GM23338 (cell line): ENCODE measurements around the gene RPH3AL.

Experiments
- CTCF ChIP-seq, 2 experiments: fragments of 200-600 bp in 1 of 2; sonication (generic) in 1 of 2; conservative IDR thresholded peaks; 2 replicates each; pipeline versions ENCODE4 v1.5.1 to v1.6.1; 2016 to 2017; ENCODE audit warnings: antibody characterized with exemption in 2 of 2, low read depth in 2 of 2, mild to moderate bottlenecking in 2 of 2, moderate library complexity in 1 of 2
- ETS1 ChIP-seq: IDR thresholded peaks from 2 replicates; pipeline ENCODE4 v1.6.1; 2016; ENCODE audit warnings: antibody characterized with exemption
- EZH2 ChIP-seq: fragments of 200-600 bp; sonication (generic); IDR thresholded peaks from one replicate; pipeline ENCODE4 v1.8.0; 2017; ENCODE audit warnings: antibody characterized with exemption, mild to moderate bottlenecking, low read depth; ENCODE audit not compliant: unreplicated experiment
- EZH2phosphoT487 ChIP-seq: fragments of 200-600 bp; sonication (generic); IDR thresholded peaks from one replicate; pipeline ENCODE4 v1.8.1; 2018; ENCODE audit warnings: antibody characterized with exemption; ENCODE audit not compliant: unreplicated experiment
- ZNF114 ChIP-seq: fragments of 250-450 bp; sonication (Bioruptor Pico); IDR thresholded peaks from 2 replicates; pipeline ENCODE4 v1.5.0; 2020; ENCODE audit warnings: mild to moderate bottlenecking, moderate library complexity

GRCh38 chr17:354651-355556 is 2.3 kb upstream of the RPH3AL start:
- TF ChIP-seq CTCF (conservative IDR thresholded peaks at IDR 0.05; ENCODE audit: low read depth in 2 of 2) (no peak), ZNF114 (no peak), EZH2 (no peak), ETS1 (no peak), EZH2phosphoT487 (no peak)
